GM19043 (cell line): ENCODE results near the gene SURF4.

ENCODE experiments used
- ATAC-seq: cut with Tn5 transposase; IDR thresholded peaks from one replicate; pipeline ENCODE4 v1.9.1; 2021; ENCODE audit warnings: low read depth; ENCODE audit not compliant: unreplicated experiment

SURF4 gene

GRCh38 chr9:133375116-133375723 is 640 bp downstream of the SURF4 start:
- no peak for ATAC-seq

- no peak for ATAC-seq
Measured at GRCh38 chr9:133374612-133375115, 1.2 kb downstream of the SURF4 start.

- ATAC-seq: no peak
Measured at GRCh38 chr9:133372144-133372543, 3.7 kb downstream of the SURF4 start.

DNA sequence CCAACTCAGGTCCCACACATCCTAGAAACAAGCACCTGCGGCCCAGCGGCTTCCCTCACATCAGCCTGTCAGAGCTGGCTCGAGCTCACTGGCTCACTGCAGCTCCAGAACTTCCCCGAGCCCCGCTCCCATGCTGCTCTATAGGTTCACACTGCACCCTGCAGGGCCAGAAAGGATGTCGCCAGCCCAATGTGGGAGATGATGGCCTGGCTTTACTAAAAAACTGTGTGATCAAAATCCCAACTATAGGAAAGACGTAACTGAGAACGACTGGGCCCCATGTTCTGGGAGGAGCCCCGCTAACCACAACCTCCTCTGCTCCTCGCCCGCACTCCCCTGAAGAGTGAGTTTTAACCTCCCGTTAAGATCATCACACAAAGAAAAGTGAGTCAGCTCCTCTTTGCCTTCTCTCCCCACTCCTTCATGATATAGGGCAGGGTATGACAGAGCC is 4.6 kb downstream of the SURF4 start:
- no peak for ATAC-seq

- no peak for ATAC-seq
Measured at GRCh38 chr9:133370685-133371084, 5.2 kb downstream of the SURF4 start.

- no peak for ATAC-seq
Measured at GRCh38 chr9:133369933-133370332, 5.9 kb downstream of the SURF4 start.

GRCh38 chr9:133369422-133369821 is 6.4 kb downstream of the SURF4 start:
- ATAC-seq: no peak

DNA sequence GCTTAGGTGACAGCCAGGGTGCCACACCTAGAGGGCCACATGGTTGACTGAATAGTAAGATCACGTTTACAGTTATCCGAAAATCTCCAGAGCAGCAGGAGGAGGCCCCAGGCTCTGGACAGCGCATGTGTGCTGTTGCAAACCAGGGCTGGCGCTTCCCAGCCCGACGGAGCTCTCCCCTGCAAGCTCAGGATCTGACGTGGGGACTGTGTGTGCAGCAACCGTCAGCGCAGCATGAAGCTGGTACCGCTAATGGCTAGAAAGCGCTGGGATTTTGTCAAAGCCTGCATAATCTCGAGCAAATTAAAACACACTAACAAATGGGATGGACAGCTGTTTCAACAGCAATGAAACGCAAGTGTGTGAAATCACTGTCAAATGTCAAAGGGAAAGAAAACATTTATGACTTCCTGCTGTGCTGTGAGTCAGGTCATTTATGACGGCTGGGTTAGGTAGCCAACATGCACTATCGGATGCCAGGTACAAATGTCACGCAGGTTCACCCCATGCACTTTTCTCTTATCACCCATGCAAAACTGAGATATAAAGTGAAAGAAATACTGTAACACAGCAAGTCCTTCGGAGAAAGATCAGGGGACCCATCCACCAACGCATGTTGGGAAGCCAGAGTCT is 7.5 kb downstream of the SURF4 start:
- ATAC-seq: no peak

GRCh38 chr9:133367778-133368177 is 8.1 kb downstream of the SURF4 start:
- ATAC-seq: no peak

GRCh38 chr9:133367221-133367620 is 8.6 kb downstream of the SURF4 start:
- no peak for ATAC-seq

DNA sequence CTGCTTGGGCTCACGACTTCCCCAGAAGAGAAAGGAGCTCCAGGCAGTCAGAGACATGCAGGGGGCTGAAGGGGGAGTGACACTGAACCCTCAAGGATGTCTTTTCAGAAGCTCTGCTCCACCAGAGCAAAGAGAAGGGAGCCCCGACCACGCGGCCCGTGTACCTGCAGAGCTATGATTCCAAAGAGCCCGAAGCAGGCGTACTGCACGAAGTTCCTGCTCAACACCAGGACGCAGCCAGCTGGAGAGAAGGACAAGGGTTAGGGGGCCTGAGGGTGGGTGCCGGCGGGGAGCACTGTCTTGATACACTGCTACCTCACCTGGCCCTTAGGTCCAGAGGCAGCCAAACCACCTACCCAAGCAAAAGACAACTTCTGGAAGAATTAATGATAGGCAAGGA is 9.4 kb downstream of the SURF4 start:
- ATAC-seq: no peak

DNA sequence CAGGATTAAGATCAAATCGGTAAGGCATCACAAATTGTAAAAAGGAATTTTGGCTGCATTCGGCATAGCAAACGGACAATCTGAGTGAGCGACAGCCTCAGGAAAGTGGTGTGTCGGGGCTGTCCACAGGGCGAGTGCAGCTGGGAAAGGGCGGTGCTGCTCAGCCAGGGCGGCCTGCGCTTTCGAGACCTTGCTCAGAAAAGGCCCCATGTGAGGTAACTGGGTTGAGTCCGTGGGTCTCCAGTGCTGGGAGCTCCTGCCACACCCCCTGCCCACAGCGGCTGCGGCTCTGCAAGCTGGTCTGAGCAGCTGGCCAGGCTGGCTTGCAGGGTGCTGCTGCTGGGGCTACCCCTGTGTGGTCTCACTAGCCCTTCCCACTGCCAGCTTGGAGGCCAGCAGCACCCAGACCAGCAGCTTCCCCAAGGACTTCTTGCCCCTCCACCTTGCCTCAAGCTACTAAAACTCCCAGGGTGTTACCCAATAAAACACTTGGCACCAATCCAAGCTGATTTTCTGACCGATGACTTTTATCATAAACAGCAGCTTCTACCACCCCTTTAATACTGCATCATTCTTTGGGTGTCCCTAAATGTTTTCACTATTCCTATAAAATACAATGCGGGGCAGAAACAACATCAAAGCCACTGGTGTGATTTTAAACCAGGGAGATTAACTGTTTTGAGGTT is 13.4 kb downstream of the SURF4 start:
- ATAC-seq: no peak

- no peak for ATAC-seq
Measured at GRCh38 chr9:133361507-133362092, 14.3 kb downstream of the SURF4 start.

- no peak for ATAC-seq
Measured at GRCh38 chr9:133360400-133361393, 15.2 kb downstream of the SURF4 start.

DNA sequence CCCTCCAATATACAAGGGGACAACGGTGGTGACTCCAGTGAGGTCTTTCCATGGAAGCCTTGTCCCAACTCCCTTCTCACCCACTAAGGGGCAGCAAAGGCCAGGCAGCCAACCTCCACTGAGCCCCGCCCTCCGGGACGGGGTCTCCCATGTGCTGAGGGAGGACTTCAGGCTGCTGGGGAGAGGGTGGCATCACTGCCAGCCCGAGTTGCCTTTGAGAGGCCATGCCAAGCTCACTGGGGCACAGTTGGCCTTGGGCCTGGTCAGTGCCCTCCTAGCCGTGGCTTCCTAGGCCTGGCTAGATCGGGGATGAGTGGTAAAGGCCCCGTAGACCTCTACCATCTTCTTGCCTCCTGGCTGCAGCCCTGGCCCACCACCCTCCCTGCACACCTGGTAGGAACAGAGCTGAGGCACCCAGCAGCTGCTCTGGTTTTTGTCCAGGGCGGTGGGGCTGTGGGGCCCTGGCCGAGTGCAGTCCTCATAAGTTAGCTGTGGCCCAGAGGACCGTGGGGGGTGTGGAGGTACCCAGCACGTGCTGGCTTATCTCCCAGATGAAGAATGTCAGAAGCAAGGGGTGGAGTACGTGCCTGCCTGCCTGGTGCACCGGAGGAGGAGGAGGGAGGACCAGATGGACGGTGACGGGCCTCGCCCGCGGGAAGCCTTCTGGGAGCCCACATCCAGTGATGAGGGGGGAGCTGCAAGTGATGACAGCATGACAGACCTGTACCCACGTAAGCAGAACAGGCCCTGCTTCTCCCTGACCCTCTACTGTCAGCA is 16.3 kb downstream of the SURF4 start:
- no peak for ATAC-seq

GRCh38 chr9:133357656-133358055 is 18.2 kb downstream of the SURF4 start:
- no peak for ATAC-seq

DNA sequence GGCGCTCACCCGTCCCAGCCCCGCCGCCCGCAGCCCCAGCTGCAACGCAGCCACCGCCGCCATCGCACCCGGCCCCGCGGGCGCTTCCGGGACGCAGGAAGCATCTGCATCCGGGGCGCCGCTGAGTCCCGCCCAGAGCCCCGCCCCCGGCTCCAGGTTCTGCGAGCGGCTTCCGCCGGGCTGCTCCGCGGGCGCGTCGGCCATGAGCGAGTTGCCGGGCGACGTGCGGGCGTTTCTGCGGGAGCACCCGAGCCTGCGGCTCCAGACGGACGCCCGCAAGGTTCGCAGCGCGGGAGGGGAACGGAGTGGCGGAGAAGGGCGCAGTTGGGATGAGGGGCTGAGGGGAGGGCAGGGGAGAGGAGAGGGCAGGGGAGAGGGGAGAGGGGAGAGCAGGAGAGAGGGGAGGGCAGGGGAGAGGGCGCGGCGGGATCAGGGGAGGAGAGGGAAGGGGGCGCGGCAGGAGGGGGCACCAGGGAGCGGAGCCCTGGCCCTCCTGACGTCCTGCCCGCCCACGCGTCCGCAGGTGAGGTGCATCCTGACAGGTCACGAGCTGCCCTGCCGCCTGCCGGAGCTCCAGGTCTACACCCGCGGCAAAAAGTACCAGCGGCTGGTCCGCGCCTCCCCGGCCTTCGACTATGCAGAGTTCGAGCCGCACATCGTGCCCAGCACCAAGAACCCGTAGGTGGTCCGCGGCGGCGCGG is 19.3 kb downstream of the SURF4 start, which contains the start of the genes SURF1 and SURF2:
TSS of gene SURF1 (minus strand) at position 97 of the 701 bp plus-strand sequence. CDS start at position 63, 34 bp downstream.
TSS of gene SURF2 (plus strand) at position 160 of the 701 bp plus-strand sequence. CDS start at position 203, 43 bp downstream.
- no peak for ATAC-seq

- no peak for ATAC-seq
Measured at GRCh38 chr9:133355881-133356357, 19.9 kb downstream of the SURF4 start.
